CD4-positive, alpha-beta T cell treated with Interleukin-4 for 1 hour (primary cell): ENCODE results near the gene TTC6.

Experiments
- DNase-seq, 2 donors: peaks; one replicate each; pipeline ENCODE4 v3.0.0-alpha.2; 2020 to 2022

Gene TTC6

DNA sequence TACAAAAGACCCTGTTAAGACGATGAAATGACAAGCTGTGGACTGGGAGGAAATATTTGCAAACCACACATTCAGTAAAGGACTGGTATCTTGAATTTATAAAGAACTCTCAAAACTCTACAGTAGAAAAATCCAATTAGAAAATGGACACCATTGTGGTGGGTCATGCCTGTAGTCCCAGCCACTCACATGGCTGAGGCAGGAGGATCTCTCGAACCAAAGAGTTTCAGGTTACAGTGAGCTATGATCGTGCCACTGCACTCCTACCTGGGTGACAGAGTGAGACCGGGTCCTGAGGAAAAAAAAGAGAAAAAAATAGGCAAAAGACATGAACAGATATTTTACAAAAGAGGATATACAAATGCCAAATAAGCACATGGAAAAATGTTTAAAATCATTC, 41.9 kb downstream of the TTC6 start:
- no peak for DNase-seq

DNA sequence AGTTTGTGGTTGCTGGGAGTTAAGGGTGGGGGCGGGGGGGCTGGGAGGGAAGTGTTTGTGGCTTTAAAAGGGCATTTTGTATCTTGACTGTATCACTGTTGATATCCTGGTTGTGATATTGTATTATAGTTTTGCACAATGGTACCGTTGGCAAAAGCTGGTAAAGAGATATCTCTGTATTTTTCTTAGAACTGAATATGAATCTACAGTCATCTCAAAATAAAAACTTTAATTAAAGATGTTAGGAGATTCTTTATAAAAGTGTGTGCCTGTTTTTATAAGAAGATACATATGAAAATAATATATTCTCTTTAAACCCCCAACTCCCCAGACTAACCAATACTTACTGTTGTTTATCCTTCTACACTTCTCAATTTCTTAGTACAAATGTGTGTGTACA, 43.2 kb downstream of the TTC6 start:
- no peak for DNase-seq

DNA sequence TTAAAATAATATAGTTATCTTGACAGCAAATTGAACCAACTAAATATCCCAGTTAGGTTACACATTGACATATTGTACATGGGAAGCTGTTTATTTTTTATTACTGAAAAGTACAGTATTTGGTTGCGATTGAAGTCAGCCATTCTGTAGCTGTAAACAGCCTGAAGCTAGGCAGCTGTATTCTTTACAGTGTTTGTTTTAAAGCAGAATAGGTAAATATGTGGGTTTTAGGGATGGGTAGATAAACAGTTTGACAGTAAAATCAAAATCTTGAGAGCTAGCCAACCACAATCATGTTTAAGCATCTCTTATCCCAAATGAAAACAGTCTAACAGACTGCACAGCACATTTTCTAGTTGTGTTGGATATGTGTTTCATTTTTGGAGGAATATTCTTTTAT, 45.7 kb downstream of the TTC6 start:
- DNase-seq: no peak

DNA sequence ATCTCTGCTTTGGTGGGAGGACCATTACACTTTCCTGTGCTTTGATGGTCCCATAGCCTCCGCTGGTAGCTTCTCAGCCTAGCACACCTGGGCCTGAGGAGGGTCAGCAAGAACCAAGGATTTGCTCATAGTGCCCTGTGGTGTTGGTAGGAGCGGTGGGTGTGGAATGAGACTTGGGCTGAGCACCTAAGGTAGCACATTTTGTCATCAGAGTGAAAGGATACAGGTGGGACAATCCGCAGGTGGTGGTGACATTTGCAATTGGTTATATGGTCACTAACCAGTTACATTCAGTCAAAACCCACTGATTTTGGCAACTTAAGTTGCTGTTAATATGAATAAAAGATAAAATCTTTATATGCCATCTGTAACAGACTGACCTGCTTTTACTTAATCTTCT, 46.7 kb downstream of the TTC6 start:
- no peak for DNase-seq

DNA sequence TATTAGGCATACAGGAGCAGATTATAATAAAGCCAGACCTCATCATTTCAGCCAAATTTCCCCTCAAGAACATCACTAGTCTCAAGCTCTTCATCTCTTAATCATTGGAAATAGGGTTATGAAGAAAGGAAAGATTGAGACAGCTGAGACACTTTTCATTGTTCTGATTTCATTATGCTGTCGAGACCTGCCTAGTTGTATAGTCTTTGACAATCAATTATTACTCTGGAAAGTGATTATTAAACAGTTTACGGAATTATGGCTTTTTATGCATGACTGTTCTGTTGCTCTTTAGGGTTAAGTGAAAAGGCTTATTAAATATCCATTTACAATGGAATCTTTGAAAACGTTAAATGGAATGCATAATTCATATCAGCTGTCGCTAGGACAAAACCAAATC, 48.3 kb downstream of the TTC6 start:
- no peak for DNase-seq
